AG04450 (cell line): ENCODE data around the gene DIP2A. TPM values are rescaled to one million over a fixed set of nuclear protein-coding genes. Genes with fewer than 3 reads are reported as not detected.

ENCODE experiments used
- CTCF ChIA-PET: fragments of 300-600, 350-600 bp; formaldehyde crosslinking; extraction: SDS; loops from one replicate; lab custom pipeline; 2022; ENCODE audit warnings: antibody characterized with exemption, inconsistent platforms; lab: Charles Lee
- POLR2A ChIA-PET: fragments of 350-600 bp; formaldehyde crosslinking; extraction: SDS; loops from one replicate; lab custom pipeline; 2021; ENCODE audit warnings: antibody characterized with exemption, inconsistent platforms; lab: Yijun Ruan, JAX
- DNase-seq: peaks from one replicate; pipeline ENCODE4 v3.0.0-alpha.2; 2011; ENCODE audit warnings: low read depth, low spot score
- H3K27ac ChIP-seq: one replicate; pipeline ENCODE4 v1.5.1; 2012; ENCODE audit warnings: low read depth, low read length, control low read depth
- H3K27me3 ChIP-seq: one replicate; pipeline ENCODE4 v1.6.0; 2012; ENCODE audit warnings: low read length; ENCODE audit not compliant: control insufficient read depth, insufficient read depth
- H3K4me3 ChIP-seq: 2 replicates; pipeline ENCODE4 v1.5.1; 2011; ENCODE audit warnings: mild to moderate bottlenecking, low read depth, low read length, control low read depth
- H3K9me3 ChIP-seq: 2 replicates; pipeline ENCODE4 v1.5.1; 2012; ENCODE audit warnings: low read length; ENCODE audit not compliant: control insufficient read depth, insufficient read depth
- polyA plus RNA-seq: library from polyadenylated mRNA; depleted of rRNA; stranded (reverse); fragments of >200 nt; gene quantifications from 2 replicates; pipeline ENCODE4 v1.2.3, GENCODE V29; 2011
- TF ChIP-seq, protein P1 (sequence below): IDR thresholded peaks from 2 replicates; pipeline ENCODE4 v1.5.1; 2011; ENCODE audit warnings: low read depth, low read length, control low read depth, inconsistent platforms

DIP2A gene
- polyA plus RNA-seq, 1 experiment, result 21.0 TPM

DNA sequence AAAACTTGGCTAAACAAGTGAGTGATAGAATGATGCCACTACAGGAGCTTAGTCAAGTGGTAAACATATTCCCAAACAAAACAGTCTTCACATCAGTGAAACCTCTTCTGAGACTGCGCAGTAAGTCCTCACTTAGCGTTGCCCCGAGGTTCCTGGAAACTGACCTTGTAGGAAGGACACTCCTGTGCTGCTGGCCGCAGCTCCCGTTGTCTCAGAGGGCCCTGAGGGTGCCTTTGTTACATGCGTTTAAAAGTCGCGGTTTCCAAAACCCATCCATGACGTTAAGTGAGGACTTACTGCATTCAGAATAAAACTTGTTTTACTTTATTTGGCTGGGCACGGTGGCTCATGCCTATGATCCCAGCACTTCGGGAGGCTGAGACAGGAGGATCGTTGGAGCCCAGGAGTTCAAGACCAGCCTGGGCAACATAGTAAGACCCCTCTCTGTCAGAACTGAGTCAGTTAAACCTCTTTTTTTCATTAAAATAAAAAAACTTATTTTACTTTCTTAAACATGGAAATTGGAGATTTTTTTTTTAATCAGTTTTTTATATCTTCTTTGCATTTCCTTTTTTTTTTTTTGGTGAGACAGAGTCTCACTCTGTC, 36.0 kb upstream of the DIP2A start:
- TF ChIP-seq, protein P1, sequence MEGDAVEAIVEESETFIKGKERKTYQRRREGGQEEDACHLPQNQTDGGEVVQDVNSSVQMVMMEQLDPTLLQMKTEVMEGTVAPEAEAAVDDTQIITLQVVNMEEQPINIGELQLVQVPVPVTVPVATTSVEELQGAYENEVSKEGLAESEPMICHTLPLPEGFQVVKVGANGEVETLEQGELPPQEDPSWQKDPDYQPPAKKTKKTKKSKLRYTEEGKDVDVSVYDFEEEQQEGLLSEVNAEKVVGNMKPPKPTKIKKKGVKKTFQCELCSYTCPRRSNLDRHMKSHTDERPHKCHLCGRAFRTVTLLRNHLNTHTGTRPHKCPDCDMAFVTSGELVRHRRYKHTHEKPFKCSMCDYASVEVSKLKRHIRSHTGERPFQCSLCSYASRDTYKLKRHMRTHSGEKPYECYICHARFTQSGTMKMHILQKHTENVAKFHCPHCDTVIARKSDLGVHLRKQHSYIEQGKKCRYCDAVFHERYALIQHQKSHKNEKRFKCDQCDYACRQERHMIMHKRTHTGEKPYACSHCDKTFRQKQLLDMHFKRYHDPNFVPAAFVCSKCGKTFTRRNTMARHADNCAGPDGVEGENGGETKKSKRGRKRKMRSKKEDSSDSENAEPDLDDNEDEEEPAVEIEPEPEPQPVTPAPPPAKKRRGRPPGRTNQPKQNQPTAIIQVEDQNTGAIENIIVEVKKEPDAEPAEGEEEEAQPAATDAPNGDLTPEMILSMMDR, result no peak
- CTCF ChIA-PET, result no interaction called here
- POLR2A ChIA-PET, result no interaction called here
- DNase-seq, result no peak
- Histone ChIP-seq H3K4me3 (no peak overlapping the region), H3K9me3 (no peaks in the 10 kb centered on the region; the same call in 1 of the 2 replicates), H3K27me3 (no peaks in the 10 kb centered on the region), H3K27ac (no peak overlapping the region)

DNA sequence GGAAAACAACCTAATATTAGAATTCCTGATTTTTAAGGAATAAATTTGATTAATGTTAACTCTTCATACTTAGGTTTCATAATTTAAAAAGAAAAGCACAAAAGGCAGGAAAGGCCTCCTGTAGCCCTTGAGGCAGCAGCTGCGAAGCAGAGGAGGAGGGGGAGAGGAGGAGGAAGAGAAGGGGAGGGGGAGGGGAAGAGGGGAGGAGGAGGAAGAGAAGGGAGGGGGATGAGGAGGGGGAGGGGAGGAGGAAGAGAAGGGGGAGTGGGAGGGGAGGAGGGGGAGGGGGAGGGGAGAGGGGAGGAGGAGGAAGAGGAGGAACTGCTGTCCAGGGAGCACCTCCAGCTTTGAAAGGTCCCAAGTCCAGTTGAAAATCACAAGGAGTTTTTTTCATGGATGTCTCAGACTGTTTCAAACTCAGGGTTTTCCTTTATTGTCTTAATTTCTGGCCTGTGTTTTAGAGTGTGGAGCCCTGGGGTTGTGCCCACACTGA, 35.1 kb upstream of the DIP2A start:
- Histone ChIP-seq H3K27ac (no peak overlapping the region), H3K27me3 (no peaks in the 10 kb centered on the region), H3K4me3 (no peak overlapping the region), H3K9me3 (no peaks in the 10 kb centered on the region; the same call in 1 of the 2 replicates)
- TF ChIP-seq, protein P1, result no peak
- CTCF ChIA-PET, result no interaction called here
- POLR2A ChIA-PET, result no interaction called here
- DNase-seq, result no peak

- POLR2A ChIA-PET, result no interaction called here
- no peak overlapping the region for H3K27ac ChIP-seq
- H3K9me3 ChIP-seq, result no peaks in the 10 kb centered on the region; the same call in 1 of the 2 replicates
- DNase-seq, result no peak
- TF ChIP-seq, protein P1, result no peak
- no peaks in the 10 kb centered on the region for H3K27me3 ChIP-seq
- CTCF ChIA-PET, result no interaction called here
- H3K4me3 ChIP-seq, result no peak overlapping the region
Observed at GRCh38 chr21:46424039-46424591, 34.6 kb upstream of the DIP2A start.

- no peaks in the 10 kb centered on the region for H3K27me3 ChIP-seq
- CTCF ChIA-PET, result no interaction called here
- no peak for DNase-seq
- POLR2A ChIA-PET, result no interaction called here
- H3K9me3 ChIP-seq, result no peaks in the 10 kb centered on the region; the same call in 1 of the 2 replicates
- no peak overlapping the region for H3K27ac ChIP-seq
- no peak overlapping the region for H3K4me3 ChIP-seq
- TF ChIP-seq, protein P1, result no peak
Observed at GRCh38 chr21:46424621-46425020, 34.1 kb upstream of the DIP2A start.

DNA sequence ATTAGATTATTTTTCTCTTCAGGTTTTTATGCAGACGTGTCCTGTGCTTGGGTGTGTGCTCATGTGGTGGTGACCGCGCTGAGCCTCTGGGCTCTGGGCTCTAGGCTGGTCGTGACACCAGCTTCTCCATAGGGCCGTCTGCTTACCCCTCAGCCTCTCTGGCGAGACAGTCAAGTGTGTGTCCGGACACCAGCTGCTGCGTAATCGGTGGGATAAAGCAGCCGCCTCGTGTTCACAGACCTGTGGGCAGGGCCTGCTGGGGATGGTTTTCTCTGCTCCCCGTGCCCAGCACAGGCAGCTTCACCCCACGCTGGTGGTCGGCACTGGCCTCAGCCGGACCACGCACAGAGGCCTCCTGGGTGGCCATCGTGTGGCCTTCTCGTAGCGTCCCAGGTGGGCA, 33.6 kb upstream of the DIP2A start:
- no peak for DNase-seq
- H3K9me3 ChIP-seq, result no peaks in the 10 kb centered on the region; the same call in 1 of the 2 replicates
- ChIA-PET CTCF (no interaction called here), POLR2A (no interaction called here)
- no peak overlapping the region for H3K27ac ChIP-seq
- H3K4me3 ChIP-seq, result no peak overlapping the region
- TF ChIP-seq, protein P1, result no peak
- H3K27me3 ChIP-seq, result no peaks in the 10 kb centered on the region
